Measurements from ENCODE around the gene CLEC11A. TPM values are rescaled to one million over a fixed set of nuclear protein-coding genes. Genes with fewer than 3 reads are reported as not detected.

The CLEC11A gene
- total RNA-seq, 6 experiments from 2014 or later = 1.7 to 9.9 (median 5.0) TPM

DNA sequence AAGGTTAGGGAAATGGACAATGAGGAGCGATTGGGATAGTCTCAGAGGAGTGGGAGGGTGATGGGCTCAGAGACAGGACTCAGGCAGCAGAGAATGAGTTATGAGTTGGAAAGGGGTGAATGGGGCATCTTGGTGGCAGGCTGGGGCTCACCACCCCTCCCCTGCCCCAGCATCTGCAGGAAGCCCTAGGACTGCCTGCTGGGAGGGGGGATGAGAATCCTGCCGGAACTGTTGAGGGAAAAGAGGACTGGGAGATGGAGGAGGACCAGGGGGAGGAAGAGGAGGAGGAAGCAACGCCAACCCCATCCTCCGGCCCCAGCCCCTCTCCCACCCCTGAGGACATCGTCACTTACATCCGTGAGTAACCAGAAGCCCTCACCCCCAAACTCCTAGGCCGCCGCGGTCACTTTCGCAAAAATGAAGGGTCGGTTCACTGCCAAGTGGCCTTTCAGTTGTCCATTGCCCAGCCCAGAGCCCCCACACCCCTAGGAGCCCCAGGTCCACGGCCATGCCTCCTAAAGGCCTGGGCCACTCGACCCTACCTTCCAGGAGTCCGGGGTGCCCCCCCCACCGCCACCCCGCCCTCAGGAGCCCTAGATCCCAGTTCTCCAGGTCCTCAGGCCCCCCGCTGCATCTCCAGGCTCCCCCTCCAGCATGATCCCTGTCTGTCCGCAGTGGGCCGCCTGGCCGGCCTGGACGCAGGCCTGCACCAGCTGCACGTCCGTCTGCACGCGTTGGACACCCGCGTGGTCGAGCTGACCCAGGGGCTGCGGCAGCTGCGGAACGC is 764 bp downstream of the CLEC11A start:
- H3K27ac ChIP-seq = peak overlapping the region in 1 of 3 donors; percentile 51
- intact Hi-C loops (cut with DNase I) = no loop called here
- no peak for TF ChIP-seq CTCF (IDR thresholded peaks at IDR 0.05)
- TF ChIP-seq POLR2A (IDR thresholded peaks at IDR 0.05) = no peak
- H3K9me3 ChIP-seq = no peaks in the 10 kb centered on the region
- ATAC-seq (no peak), DNase-seq (no peak)
- WGBS (ENCODE audit: insufficient coverage, low coverage, low lambda C conversion rate, missing lambda C conversion rate) = 9% methylated on average over 8 of the region's 31 CpGs
- H3K27me3 ChIP-seq = no peaks in the 10 kb centered on the region
- H3K36me3 ChIP-seq = no peaks in the 10 kb centered on the region
- peak overlapping the region; percentile 25 to 67 (median 44) for H3K4me3 ChIP-seq
- H3K4me1 ChIP-seq = peaks cover 0 to 4% (median 0%) of the 10 kb centered on the region in 4 donors

GRCh38 chr19:50724522-50725217 is 1.5 kb downstream of the CLEC11A start:
- intact Hi-C loops (cut with DNase I) = no loop called here
- DNase-seq = peak; percentile 92 to 99 (median 98)
- peak; percentile 93 to 97 (median 94) for ATAC-seq
- Histone ChIP-seq H3K9me3 (no peaks in the 10 kb centered on the region), H3K27me3 (no peaks in the 10 kb centered on the region), H3K36me3 (no peaks in the 10 kb centered on the region), H3K27ac (peak overlapping the region in 1 of 3 donors; percentile 59), H3K4me3 (peak overlapping the region; percentile 52 to 67 (median 55)), H3K4me1 (peaks cover 0 to 4% (median 0%) of the 10 kb centered on the region in 4 donors)
- WGBS (ENCODE audit: insufficient coverage, low coverage, low lambda C conversion rate, missing lambda C conversion rate) = 0% methylated on average over 13 of the region's 65 CpGs
- TF ChIP-seq CTCF (IDR thresholded peaks at IDR 0.05) (peak; percentile 60 to 69 (median 63)), POLR2A (IDR thresholded peaks at IDR 0.05) (peak; percentile 69)

DNA sequence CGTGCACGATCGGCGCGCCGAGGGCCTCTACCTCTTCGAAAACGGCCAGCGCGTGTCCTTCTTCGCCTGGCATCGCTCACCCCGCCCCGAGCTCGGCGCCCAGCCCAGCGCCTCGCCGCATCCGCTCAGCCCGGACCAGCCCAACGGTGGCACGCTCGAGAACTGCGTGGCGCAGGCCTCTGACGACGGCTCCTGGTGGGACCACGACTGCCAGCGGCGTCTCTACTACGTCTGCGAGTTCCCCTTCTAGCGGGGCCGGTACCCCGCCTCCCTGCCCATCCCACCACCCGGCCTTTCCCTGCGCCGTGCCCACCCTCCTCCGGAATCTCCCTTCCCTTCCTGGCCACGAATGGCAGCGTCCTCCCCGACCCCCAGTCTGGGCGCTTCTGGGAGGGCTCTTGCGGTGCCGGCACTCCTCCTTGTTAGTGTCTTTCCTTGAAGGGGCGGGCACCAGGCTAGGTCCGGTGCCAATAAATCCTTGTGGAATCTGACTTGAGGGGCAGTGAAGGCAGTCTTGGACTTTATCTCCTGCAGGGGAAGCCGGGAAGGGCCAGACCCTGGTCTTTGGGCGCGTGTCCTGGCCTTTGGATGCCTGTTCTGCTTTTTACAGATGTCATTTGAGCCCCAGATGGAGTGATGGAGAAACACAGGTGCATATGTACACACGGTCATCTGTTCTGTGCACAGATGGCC is 2.2 kb downstream of the CLEC11A start:
- TF ChIP-seq CTCF (IDR thresholded peaks at IDR 0.05) = no peak
- no peak for TF ChIP-seq POLR2A (IDR thresholded peaks at IDR 0.05)
- DNase-seq (no peak), ATAC-seq (no peak)
- Histone ChIP-seq H3K27ac (peak overlapping the region in 1 of 3 donors; percentile 59), H3K9me3 (no peaks in the 10 kb centered on the region), H3K4me1 (peaks cover 0 to 4% (median 0%) of the 10 kb centered on the region in 4 donors), H3K36me3 (no peaks in the 10 kb centered on the region), H3K27me3 (no peaks in the 10 kb centered on the region), H3K4me3 (peak overlapping the region; percentile 52 to 67 (median 55))
- intact Hi-C loops (cut with DNase I) = no loop called here
- WGBS (ENCODE audit: insufficient coverage, low coverage, low lambda C conversion rate, missing lambda C conversion rate) = 0% methylated on average over 9 of the region's 52 CpGs

GRCh38 chr19:50725911-50726230 is 2.7 kb downstream of the CLEC11A start:
- TF ChIP-seq CTCF (IDR thresholded peaks at IDR 0.05) (no peak), POLR2A (IDR thresholded peaks at IDR 0.05) (no peak)
- Histone ChIP-seq H3K27me3 (no peaks in the 10 kb centered on the region), H3K4me1 (peaks cover 0 to 4% (median 0%) of the 10 kb centered on the region in 4 donors), H3K4me3 (no peak overlapping the region), H3K9me3 (no peaks in the 10 kb centered on the region), H3K36me3 (no peaks in the 10 kb centered on the region), H3K27ac (no peak overlapping the region)
- no peak for DNase-seq
- WGBS (ENCODE audit: insufficient coverage, low coverage, low lambda C conversion rate, missing lambda C conversion rate) = 53% methylated on average over 3 of the region's 9 CpGs
- intact Hi-C loops (cut with DNase I) = no loop called here
- no peak for ATAC-seq

All from right lobe of liver (tissue), 6 donors.